Progenitor cell of endocrine pancreas (in vitro differentiated cells): Measurements from ENCODE around the gene CCN5. TPM values are rescaled to one million over a fixed set of nuclear protein-coding genes. Genes with fewer than 3 reads are reported as not detected.

Source experiments
- DNase-seq: peaks from one replicate; pipeline ENCODE4 v3.0.0; 2021; ENCODE audit warnings: low spot score; ENCODE audit not compliant: unreplicated experiment
- H3K27ac Mint-ChIP-seq: 2 replicates; pipeline ENCODE4 v1.8.0; 2021; ENCODE audit warnings: mild to moderate bottlenecking, moderate library complexity, mixed read lengths
- H3K27me3 Mint-ChIP-seq: 2 replicates; pipeline ENCODE4 v1.8.0; 2021; ENCODE audit warnings: mixed read lengths
- H3K36me3 Mint-ChIP-seq: 2 replicates; pipeline ENCODE4 v1.8.0; 2022; ENCODE audit warnings: mixed read lengths; ENCODE audit not compliant: insufficient read depth
- H3K4me1 Mint-ChIP-seq: 2 replicates; pipeline ENCODE4 v1.8.0; 2021; ENCODE audit warnings: low read depth, mixed read lengths
- H3K4me3 Mint-ChIP-seq: 2 replicates; pipeline ENCODE4 v1.8.0; 2021; ENCODE audit warnings: low read depth, mild to moderate bottlenecking, moderate library complexity, mixed read lengths
- H3K9me3 Mint-ChIP-seq: 2 replicates; pipeline ENCODE4 v1.8.0; 2021; ENCODE audit warnings: low read depth, mixed read lengths
- total RNA-seq: library from RNA; stranded (reverse); gene quantifications from 2 replicates; pipeline ENCODE4 v1.2.1, GENCODE V29; 2021
- TF ChIP-seq, protein P1 (sequence below): fragments of 200-600 bp; sonication (generic); IDR thresholded peaks from one replicate; pipeline ENCODE4 v1.5.0; 2021; ENCODE audit warnings: antibody characterized with exemption, mild to moderate bottlenecking; ENCODE audit not compliant: unreplicated experiment

The CCN5 gene
- total RNA-seq, 1 donor from 2014 or later, result not detected

- TF ChIP-seq, protein P1, sequence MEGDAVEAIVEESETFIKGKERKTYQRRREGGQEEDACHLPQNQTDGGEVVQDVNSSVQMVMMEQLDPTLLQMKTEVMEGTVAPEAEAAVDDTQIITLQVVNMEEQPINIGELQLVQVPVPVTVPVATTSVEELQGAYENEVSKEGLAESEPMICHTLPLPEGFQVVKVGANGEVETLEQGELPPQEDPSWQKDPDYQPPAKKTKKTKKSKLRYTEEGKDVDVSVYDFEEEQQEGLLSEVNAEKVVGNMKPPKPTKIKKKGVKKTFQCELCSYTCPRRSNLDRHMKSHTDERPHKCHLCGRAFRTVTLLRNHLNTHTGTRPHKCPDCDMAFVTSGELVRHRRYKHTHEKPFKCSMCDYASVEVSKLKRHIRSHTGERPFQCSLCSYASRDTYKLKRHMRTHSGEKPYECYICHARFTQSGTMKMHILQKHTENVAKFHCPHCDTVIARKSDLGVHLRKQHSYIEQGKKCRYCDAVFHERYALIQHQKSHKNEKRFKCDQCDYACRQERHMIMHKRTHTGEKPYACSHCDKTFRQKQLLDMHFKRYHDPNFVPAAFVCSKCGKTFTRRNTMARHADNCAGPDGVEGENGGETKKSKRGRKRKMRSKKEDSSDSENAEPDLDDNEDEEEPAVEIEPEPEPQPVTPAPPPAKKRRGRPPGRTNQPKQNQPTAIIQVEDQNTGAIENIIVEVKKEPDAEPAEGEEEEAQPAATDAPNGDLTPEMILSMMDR, result no peak
- DNase-seq, result no peak
Observed at GRCh38 chr20:44686934-44687333, 28.2 kb upstream of the CCN5 start.

DNA sequence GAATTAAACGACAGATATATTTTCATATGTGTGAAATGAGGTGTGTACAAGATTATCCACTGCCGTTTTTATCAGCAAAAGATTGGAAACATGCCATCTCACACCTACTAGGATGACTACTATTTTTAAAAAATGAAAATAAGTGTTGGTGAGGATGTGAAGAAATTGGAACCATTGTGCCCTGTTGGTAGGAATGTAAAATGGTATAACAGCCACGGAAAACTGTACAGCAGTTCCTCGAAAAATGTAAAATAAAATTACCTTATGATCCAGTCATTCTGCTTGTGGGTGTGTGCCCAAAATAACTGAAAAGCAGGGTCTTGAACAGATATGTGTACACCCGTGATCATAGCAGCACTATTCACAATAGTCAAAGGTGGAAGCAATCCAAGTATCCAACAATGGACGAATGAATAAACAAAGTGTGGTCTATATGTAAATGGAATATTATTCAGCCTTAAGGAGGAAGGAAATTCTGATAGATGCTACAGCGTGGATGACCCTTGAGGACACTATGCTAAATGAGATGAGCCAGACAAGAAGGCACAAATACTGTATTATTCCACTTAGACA, 27.0 kb upstream of the CCN5 start:
- Mint-ChIP-seq H3K27ac (no peak overlapping the region), H3K36me3 (no peaks in the 10 kb centered on the region), H3K27me3 (peaks cover 9% of the 10 kb centered on the region), H3K9me3 (no peaks in the 10 kb centered on the region), H3K4me3 (no peak overlapping the region), H3K4me1 (peaks cover 2% of the 10 kb centered on the region)
- TF ChIP-seq, protein P1, result no peak
- DNase-seq, result no peak

More at GRCh38 chr20:44686934-44687333, 28.2 kb upstream of the CCN5 start:
- no peaks in the 10 kb centered on the region for H3K36me3 Mint-ChIP-seq
- no peaks in the 10 kb centered on the region for H3K9me3 Mint-ChIP-seq
- H3K27ac Mint-ChIP-seq, result no peak overlapping the region
- H3K4me1 Mint-ChIP-seq, result no peaks in the 10 kb centered on the region
- no peak overlapping the region for H3K4me3 Mint-ChIP-seq
- H3K27me3 Mint-ChIP-seq, result peaks cover 9% of the 10 kb centered on the region

GRCh38 chr20:44689809-44690208, 25.4 kb upstream of the CCN5 start:
- Mint-ChIP-seq H3K4me3 (no peak overlapping the region), H3K4me1 (peaks cover 2% of the 10 kb centered on the region), H3K27ac (no peak overlapping the region), H3K36me3 (no peaks in the 10 kb centered on the region), H3K27me3 (peaks cover 9% of the 10 kb centered on the region), H3K9me3 (no peaks in the 10 kb centered on the region)
- DNase-seq, result no peak
- TF ChIP-seq, protein P1, result no peak

DNA sequence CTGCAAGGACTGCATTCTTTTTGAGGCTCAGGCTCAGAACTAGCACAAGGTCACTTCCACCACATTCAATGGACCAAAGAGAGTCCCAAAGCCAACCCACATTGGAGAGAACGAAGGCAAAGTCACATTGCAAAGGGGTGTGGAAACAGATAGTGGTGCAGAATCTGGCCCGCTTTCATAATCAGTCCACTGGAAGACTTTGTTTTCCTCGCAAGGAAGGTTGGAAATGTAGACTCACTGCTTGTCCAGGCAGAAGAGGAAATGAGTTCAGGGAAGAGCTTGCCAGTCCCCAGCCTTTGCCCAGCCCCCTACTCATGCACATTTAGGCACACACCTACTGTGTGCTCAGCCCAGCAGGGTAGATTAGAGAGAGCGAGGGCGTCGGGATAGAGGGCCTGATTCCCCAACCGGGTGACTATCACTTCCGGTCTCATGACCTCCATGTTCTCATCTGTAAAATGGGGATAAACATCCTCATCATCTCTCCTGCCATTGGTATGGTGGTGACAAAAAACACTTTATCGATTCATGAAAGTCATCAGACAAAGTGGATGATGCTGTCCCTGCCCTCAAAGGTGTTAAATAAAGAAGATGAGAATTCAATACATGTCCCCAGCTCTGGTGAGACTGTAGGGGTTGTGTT, 24.3 kb upstream of the CCN5 start:
- no peaks in the 10 kb centered on the region for H3K9me3 Mint-ChIP-seq
- H3K27me3 Mint-ChIP-seq, result peaks cover 9% of the 10 kb centered on the region
- no peak for DNase-seq
- no peak overlapping the region for H3K27ac Mint-ChIP-seq
- peaks cover 2% of the 10 kb centered on the region for H3K4me1 Mint-ChIP-seq
- H3K36me3 Mint-ChIP-seq, result no peaks in the 10 kb centered on the region
- TF ChIP-seq, protein P1, result no peak
- H3K4me3 Mint-ChIP-seq, result no peak overlapping the region

- Mint-ChIP-seq H3K27ac (no peak overlapping the region), H3K36me3 (no peaks in the 10 kb centered on the region), H3K9me3 (no peaks in the 10 kb centered on the region), H3K4me1 (peaks cover 2% of the 10 kb centered on the region), H3K27me3 (peaks cover 9% of the 10 kb centered on the region), H3K4me3 (no peak overlapping the region)
- TF ChIP-seq, protein P1, result no peak
- DNase-seq, result no peak
Observed at GRCh38 chr20:44691424-44692423, 23.4 kb upstream of the CCN5 start.
